ACC112 (cell line): Measurements from ENCODE around the gene MZF1.
A peak's percentile ranks its signal among the peaks of the same experiment; 100 is the strongest.

Experiments used
- H2AFZ ChIP-seq: fragments of 200-600 bp; sonication (generic); one replicate; pipeline ENCODE4 v1.6.0; 2017; ENCODE audit warnings: antibody characterized with exemption, low read length; ENCODE audit not compliant: unreplicated experiment
- H3K27ac ChIP-seq: fragments of 200-600 bp; sonication (generic); 2 replicates; pipeline ENCODE4 v1.5.1; 2014; ENCODE audit warnings: low read depth, mild to moderate bottlenecking, antibody characterized with exemption, low read length, moderate library complexity
- H3K27me3 ChIP-seq: fragments of 200-600 bp; sonication (generic); 2 replicates; pipeline ENCODE4 v1.6.1; 2014; ENCODE audit warnings: mild to moderate bottlenecking, antibody characterized with exemption, low read length, moderate library complexity, mixed read lengths; ENCODE audit not compliant: insufficient read depth
- H3K36me3 ChIP-seq: fragments of 200-600 bp; sonication (generic); 2 replicates; pipeline ENCODE4 v1.6.1; 2016; ENCODE audit warnings: mild to moderate bottlenecking, antibody characterized with exemption, low read length, moderate library complexity, mixed read lengths; ENCODE audit not compliant: insufficient read depth
- H3K4me1 ChIP-seq: fragments of 200-600 bp; sonication (generic); one replicate; pipeline ENCODE4 v1.6.1; 2016; ENCODE audit warnings: low read length, mixed read lengths; ENCODE audit not compliant: insufficient read depth, unreplicated experiment, control insufficient read depth
- H3K4me3 ChIP-seq: fragments of 200-600 bp; sonication (generic); 2 replicates; pipeline ENCODE4 v1.5.1; 2014; ENCODE audit warnings: mild to moderate bottlenecking, low read depth, low read length
- H3K79me2 ChIP-seq: fragments of 200-600 bp; sonication (generic); one replicate; pipeline ENCODE4 v1.6.0; 2016; ENCODE audit warnings: low read length; ENCODE audit not compliant: control insufficient read depth, unreplicated experiment, insufficient read depth

Gene MZF1

GRCh38 chr19:58522709-58523108 lies 50.4 kb downstream of the MZF1 start:
- H3K27ac ChIP-seq: no peak overlapping the region
- no peaks in the 10 kb centered on the region for H3K27me3 ChIP-seq
- peaks cover 6% of the 10 kb centered on the region for H3K4me1 ChIP-seq
- H3K36me3 ChIP-seq: no peaks in the 10 kb centered on the region
- no peak overlapping the region for H3K4me3 ChIP-seq
- peaks cover 10% of the 10 kb centered on the region for H3K79me2 ChIP-seq
- H2AFZ ChIP-seq: no peak overlapping the region

- H3K36me3 ChIP-seq: no peaks in the 10 kb centered on the region
- H2AFZ ChIP-seq: no peak overlapping the region
- H3K4me3 ChIP-seq: no peak overlapping the region
- H3K4me1 ChIP-seq: peaks cover 6% of the 10 kb centered on the region
- H3K27me3 ChIP-seq: no peaks in the 10 kb centered on the region
- H3K27ac ChIP-seq: no peak overlapping the region
- peaks cover 18% of the 10 kb centered on the region for H3K79me2 ChIP-seq
These were observed 51.5 kb downstream of the MZF1 start for GRCh38 chr19:58521651-58522050.

DNA sequence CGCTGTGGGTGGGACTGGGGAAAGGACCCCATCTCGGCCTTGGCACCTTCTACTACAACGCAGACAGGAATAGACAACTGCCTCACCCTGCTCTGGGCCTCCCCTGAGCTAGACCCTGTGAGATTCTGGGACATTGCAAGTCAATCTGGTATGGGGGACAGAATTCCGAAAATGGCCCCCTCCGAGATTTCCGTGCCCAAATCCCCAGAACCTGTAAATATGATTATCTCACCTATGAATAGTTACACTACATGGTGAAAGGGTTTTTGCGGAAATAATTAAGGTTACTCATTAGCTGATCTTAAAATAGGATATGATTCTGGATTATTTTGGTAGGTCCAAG lies 52.9 kb downstream of the MZF1 start:
- peak overlapping the region; percentile 77 for H3K27ac ChIP-seq
- no peaks in the 10 kb centered on the region for H3K36me3 ChIP-seq
- peak overlapping the region; percentile 20 for H2AFZ ChIP-seq

GRCh38 chr19:58519355-58520256 lies 53.5 kb downstream of the MZF1 start, which contains the start of gene ZBTB45:
ZBTB45 (minus strand) TSS chr19:58519810; CDS start chr19:58517673, 2,137 bp downstream.
- peak within 1 kb of the TSS; percentile 82 for H3K4me3 ChIP-seq
- peaks cover 21% of the 10 kb centered on the region for H3K79me2 ChIP-seq
- H3K27me3 ChIP-seq: no peaks in the 10 kb centered on the region
- no peaks in the 10 kb centered on the region for H3K36me3 ChIP-seq
- peak within 1 kb of the TSS; percentile 37 for H2AFZ ChIP-seq
- H3K4me1 ChIP-seq: peaks cover 6% of the 10 kb centered on the region
- peak within 1 kb of the TSS; percentile 77 for H3K27ac ChIP-seq

More for the DNA sequence above, 52.9 kb downstream of the MZF1 start:
- H3K4me1 ChIP-seq: peaks cover 6% of the 10 kb centered on the region
- peak overlapping the region; percentile 82 for H3K4me3 ChIP-seq
- H3K79me2 ChIP-seq: peaks cover 21% of the 10 kb centered on the region
- no peaks in the 10 kb centered on the region for H3K27me3 ChIP-seq

GRCh38 chr19:58519087-58519354 lies 54.1 kb downstream of the MZF1 start:
- H3K4me1 ChIP-seq: peaks cover 6% of the 10 kb centered on the region
- peak overlapping the region; percentile 77 for H3K27ac ChIP-seq
- H3K36me3 ChIP-seq: no peaks in the 10 kb centered on the region
- H3K79me2 ChIP-seq: peaks cover 25% of the 10 kb centered on the region
- peak overlapping the region; percentile 82 for H3K4me3 ChIP-seq
- peak overlapping the region; percentile 37 for H2AFZ ChIP-seq
- H3K27me3 ChIP-seq: no peaks in the 10 kb centered on the region

- no peak overlapping the region for H2AFZ ChIP-seq
- H3K4me1 ChIP-seq: peaks cover 6% of the 10 kb centered on the region
- H3K4me3 ChIP-seq: peak overlapping the region; percentile 82
- H3K79me2 ChIP-seq: peaks cover 25% of the 10 kb centered on the region
- no peaks in the 10 kb centered on the region for H3K27me3 ChIP-seq
- peak overlapping the region; percentile 77; the same call in 1 of the 2 replicates for H3K27ac ChIP-seq
- no peaks in the 10 kb centered on the region for H3K36me3 ChIP-seq
These were observed 54.7 kb downstream of the MZF1 start for GRCh38 chr19:58518256-58519086.

DNA sequence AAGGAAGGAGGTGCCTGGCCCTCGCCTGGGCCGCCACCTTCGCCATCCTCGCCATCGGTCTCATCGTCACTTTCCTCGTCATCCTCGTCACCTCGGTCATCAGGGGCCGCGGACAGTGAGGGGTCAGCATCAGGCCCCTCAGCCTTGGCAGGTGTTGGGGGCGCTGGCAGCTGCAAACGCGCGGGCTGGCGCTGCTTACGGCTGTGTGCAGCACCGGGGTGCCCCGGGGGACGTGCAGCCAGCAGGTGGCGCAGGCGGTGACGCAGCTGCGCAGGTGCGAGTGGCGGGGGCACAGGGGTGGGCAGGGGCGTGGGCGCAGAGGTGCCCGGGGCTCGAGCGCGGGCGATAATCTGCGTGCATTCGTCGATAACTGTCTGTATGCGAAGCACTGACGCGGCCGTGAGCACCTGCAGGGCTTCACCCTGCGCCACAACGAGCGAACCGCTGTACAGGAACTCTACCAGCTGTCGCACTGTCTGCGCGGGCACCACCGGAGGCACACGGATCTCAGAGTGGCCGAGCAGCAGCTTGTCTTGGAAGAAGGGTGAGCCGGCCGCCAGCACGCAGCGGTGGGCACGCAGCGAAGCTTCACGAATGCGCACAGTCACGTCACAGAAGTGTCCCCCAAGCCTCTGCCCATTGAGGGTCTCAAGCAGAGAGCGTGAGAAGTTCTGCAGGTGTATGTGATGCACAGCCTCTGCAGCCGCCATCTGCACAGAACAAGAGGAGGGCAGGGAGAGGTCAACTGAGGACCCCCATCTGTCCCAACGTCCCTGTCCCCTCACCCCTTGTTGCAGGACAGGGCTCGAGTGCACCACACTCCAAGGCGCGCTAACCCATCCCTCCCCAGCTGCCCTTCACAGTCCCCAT lies 55.9 kb downstream of the MZF1 start:
- Histone ChIP-seq H2AFZ (no peak overlapping the region), H3K27me3 (no peaks in the 10 kb centered on the region), H3K4me1 (peaks cover 6% of the 10 kb centered on the region), H3K36me3 (no peaks in the 10 kb centered on the region), H3K27ac (no peak overlapping the region), H3K4me3 (no peak overlapping the region), H3K79me2 (peaks cover 25% of the 10 kb centered on the region)

DNA sequence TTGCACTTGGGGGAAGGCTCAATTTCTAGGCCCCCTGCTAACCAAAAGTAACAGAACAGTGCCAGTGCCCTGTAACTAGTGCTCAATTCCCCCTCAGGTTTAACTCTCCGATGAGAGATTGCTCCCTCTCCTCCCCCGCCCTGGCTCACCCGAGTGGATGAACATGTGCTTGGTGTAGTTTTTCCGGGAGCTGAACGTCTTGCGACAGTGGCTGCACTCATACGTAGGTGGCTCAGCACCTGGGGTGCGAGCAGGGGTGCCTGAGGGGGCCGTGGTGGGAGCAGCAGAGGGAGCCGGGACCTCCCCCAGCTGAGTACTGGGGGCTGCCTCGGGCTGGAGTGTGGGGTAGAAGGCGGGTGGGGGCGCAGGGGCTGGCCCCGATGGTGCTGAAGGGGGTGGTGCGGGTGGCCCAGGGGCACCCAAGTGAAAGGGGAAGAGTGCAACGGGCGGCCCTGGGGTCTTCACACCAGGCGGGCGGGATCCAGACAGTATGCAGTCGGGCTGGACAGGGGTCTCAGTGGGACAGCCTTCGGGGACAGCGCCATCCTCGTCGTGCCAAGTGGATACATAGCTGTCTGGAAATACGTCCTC lies 56.8 kb downstream of the MZF1 start:
- Histone ChIP-seq H2AFZ (no peak overlapping the region), H3K79me2 (peaks cover 25% of the 10 kb centered on the region), H3K4me1 (peaks cover 6% of the 10 kb centered on the region), H3K36me3 (no peaks in the 10 kb centered on the region), H3K27ac (no peak overlapping the region), H3K27me3 (no peaks in the 10 kb centered on the region), H3K4me3 (no peak overlapping the region)

- no peaks in the 10 kb centered on the region for H3K27me3 ChIP-seq
- peaks cover 4% of the 10 kb centered on the region for H3K4me1 ChIP-seq
- H3K4me3 ChIP-seq: no peak overlapping the region
- peaks cover 25% of the 10 kb centered on the region for H3K79me2 ChIP-seq
- no peaks in the 10 kb centered on the region for H3K36me3 ChIP-seq
- H2AFZ ChIP-seq: no peak overlapping the region
- no peak overlapping the region for H3K27ac ChIP-seq
These were observed 57.9 kb downstream of the MZF1 start for GRCh38 chr19:58515259-58515658.

DNA sequence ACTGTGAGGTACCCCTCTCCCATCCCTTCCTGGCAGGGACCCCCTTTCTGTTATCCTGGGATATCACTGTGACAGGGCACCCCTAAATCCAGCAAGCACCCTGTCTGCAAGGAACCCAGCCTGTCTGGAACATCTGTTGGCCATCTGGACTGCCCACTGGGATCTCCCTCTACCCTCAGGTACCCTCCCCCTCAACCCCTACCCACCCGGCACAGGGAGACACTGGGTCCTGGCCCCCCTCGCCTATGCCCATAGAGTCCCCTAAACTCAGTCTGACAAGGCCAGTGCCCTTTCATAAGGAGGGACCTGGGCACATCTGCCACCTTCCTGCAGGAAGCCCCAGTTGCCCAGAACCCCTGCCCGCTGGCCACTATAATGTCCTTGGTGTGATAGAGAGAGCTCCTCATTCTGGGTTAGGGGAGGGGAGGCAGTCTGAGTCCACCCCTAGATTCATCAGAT lies 58.5 kb downstream of the MZF1 start:
- H3K27ac ChIP-seq: no peak overlapping the region

More for the DNA sequence above, 58.5 kb downstream of the MZF1 start:
- Histone ChIP-seq H3K79me2 (peaks cover 25% of the 10 kb centered on the region), H3K36me3 (no peaks in the 10 kb centered on the region), H3K4me1 (peaks cover 4% of the 10 kb centered on the region), H2AFZ (no peak overlapping the region), H3K27me3 (no peaks in the 10 kb centered on the region), H3K4me3 (peak overlapping the region; percentile 63)
